Peyer's patch (tissue), 4 donors: Measurements from ENCODE around the gene LARP4B. TPM values are rescaled to one million over a fixed set of nuclear protein-coding genes. Genes with fewer than 3 reads are reported as not detected.

Source experiments
- DNase-seq, 3 donors: peaks; one replicate each; pipeline ENCODE4 v3.0.0-alpha.2; 2017 to 2019
- H3K27ac ChIP-seq, 4 donors: fragments of 200-600 bp; sonication (generic); one replicate each; pipeline ENCODE4 v1.5.1; 2016 to 2019
- H3K27me3 ChIP-seq, 2 donors: fragments of 200-600 bp; sonication (generic); one replicate each; pipeline ENCODE4 v1.5.1; 2019
- H3K36me3 ChIP-seq, 3 donors: fragments of 200-600 bp; sonication (generic); one replicate each; pipeline ENCODE4 v1.5.1; 2016 to 2019
- H3K4me1 ChIP-seq, 4 donors: fragments of 200-600 bp; sonication (generic); one replicate each; pipeline ENCODE4 v1.5.1; 2016 to 2019
- H3K4me3 ChIP-seq, 4 donors: fragments of 200-600 bp; sonication (generic); 1 replicate in 3 of 4; 2 replicates in 1 of 4; pipeline ENCODE4 v1.5.1; 2016 to 2019; ENCODE audit warnings: mild to moderate bottlenecking in 1 of 4
- H3K9me3 ChIP-seq, 4 donors: fragments of 200-600 bp; sonication (generic); one replicate each; pipeline ENCODE4 v1.5.1; 2016 to 2019; ENCODE audit warnings: mild to moderate bottlenecking in 1 of 4
- POLR2A ChIP-seq, 2 donors: fragments of 450-650 bp; IDR thresholded peaks; one replicate each; pipeline ENCODE4 v1.5.1; 2017; ENCODE audit warnings: antibody characterized with exemption in 2 of 2, mild to moderate bottlenecking in 2 of 2, moderate library complexity in 2 of 2
- total RNA-seq, 4 donors: library from RNA; depleted of rRNA; stranded (reverse); fragments of >200 nt; gene quantifications; one replicate each; pipeline ENCODE4 v1.1.0, GENCODE V29; 2016
- TF ChIP-seq, protein P1 (sequence below), 6 experiments: fragments of 450-650 bp in 4 of 6; fragments of 200-600 bp in 2 of 6; sonication (generic) in 1 of 6; IDR thresholded peaks; one replicate each; pipeline ENCODE4 v1.5.1; 2017 to 2019; ENCODE audit warnings: antibody characterized with exemption in 6 of 6, mild to moderate bottlenecking in 3 of 6, moderate library complexity in 1 of 6

The LARP4B gene
- total RNA-seq, 4 donors from 2014 or later = 77.2 to 106 (median 93.3) TPM

DNA sequence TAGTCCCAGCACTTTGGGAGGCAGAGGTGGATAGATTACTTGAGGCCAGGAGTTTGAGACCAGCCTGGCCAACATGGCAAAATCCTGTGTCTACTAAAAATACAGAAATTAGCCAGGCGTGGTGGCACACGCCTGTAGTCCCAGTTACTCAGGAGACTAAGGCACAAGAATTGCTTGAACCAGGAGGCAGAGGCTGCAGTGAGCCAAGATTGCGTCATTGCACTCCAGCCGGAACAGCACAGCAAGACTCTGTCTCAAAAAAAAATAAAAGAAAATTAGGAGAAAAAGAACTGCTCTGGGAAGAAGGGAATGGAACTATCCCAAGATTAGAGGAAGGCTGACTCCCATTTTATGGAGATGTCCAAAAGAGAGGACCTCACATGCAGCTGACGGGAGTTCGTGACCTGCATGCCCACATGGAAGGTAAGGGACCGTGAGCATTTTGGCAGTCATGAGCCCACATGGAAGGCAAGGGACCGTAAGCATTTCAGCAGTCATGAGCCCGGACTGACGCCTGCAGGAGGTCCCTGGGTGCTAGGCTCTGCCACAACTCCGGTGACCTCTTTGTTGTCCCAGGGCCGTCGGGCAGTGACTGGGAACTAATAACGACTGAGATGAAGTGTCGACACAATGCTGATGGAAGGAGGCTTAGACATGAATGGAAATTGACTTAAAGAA lies 38.1 kb upstream of the LARP4B start:
- no peaks in the 10 kb centered on the region for H3K9me3 ChIP-seq
- H3K27me3 ChIP-seq = no peaks in the 10 kb centered on the region
- no peaks in the 10 kb centered on the region for H3K36me3 ChIP-seq
- H3K4me1 ChIP-seq = peaks cover 0 to 17% (median 0%) of the 10 kb centered on the region in 4 donors
- no peak overlapping the region for H3K4me3 ChIP-seq
- TF ChIP-seq POLR2A (IDR thresholded peaks at IDR 0.05) = no peak
- TF ChIP-seq, protein P1, sequence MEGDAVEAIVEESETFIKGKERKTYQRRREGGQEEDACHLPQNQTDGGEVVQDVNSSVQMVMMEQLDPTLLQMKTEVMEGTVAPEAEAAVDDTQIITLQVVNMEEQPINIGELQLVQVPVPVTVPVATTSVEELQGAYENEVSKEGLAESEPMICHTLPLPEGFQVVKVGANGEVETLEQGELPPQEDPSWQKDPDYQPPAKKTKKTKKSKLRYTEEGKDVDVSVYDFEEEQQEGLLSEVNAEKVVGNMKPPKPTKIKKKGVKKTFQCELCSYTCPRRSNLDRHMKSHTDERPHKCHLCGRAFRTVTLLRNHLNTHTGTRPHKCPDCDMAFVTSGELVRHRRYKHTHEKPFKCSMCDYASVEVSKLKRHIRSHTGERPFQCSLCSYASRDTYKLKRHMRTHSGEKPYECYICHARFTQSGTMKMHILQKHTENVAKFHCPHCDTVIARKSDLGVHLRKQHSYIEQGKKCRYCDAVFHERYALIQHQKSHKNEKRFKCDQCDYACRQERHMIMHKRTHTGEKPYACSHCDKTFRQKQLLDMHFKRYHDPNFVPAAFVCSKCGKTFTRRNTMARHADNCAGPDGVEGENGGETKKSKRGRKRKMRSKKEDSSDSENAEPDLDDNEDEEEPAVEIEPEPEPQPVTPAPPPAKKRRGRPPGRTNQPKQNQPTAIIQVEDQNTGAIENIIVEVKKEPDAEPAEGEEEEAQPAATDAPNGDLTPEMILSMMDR (IDR thresholded peaks at IDR 0.05) = no peak
- peak overlapping the region in 1 of 4 donors; percentile 37 for H3K27ac ChIP-seq
- DNase-seq = peak in 1 of 3 donors; percentile 40

DNA sequence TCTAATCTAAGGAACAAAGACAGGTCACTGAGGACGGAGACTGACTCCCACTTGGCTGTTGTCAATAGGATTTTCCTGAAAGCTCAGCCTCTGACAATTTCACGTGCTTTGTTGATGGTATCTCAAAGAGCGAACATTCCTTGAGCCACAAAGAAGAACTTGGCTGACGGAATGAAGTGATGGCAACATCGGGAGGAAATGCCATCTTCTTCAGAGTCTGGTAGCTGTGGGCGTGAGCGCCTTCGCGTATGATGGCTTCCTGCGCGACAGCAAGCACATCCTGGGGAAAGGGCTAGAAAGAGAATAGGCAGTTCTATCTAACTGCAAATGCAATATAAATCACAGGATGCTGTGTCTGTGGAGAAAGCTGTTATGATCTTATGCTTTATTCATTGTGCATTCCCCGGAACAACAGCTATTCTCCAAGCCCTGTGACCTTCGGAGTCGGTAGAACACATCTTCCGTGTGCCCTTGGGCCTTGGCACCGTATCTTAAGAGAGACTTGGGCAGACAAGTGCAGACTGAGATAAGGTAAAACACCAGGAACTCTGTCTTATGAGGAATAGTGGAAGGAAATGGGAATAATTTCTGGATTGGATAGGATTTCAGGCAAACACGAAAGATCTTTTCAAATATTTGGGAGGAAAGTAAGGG lies 37.2 kb upstream of the LARP4B start:
- H3K27me3 ChIP-seq = no peaks in the 10 kb centered on the region
- H3K4me1 ChIP-seq = peaks cover 0 to 17% (median 0%) of the 10 kb centered on the region in 4 donors
- TF ChIP-seq, protein P1 (IDR thresholded peaks at IDR 0.05) = no peak
- no peak for TF ChIP-seq POLR2A (IDR thresholded peaks at IDR 0.05)
- peak overlapping the region in 1 of 4 donors; percentile 3 for H3K27ac ChIP-seq
- no peaks in the 10 kb centered on the region for H3K9me3 ChIP-seq
- H3K36me3 ChIP-seq = no peaks in the 10 kb centered on the region
- peak in 1 of 3 donors; percentile 33 for DNase-seq
- H3K4me3 ChIP-seq = no peak overlapping the region

DNA sequence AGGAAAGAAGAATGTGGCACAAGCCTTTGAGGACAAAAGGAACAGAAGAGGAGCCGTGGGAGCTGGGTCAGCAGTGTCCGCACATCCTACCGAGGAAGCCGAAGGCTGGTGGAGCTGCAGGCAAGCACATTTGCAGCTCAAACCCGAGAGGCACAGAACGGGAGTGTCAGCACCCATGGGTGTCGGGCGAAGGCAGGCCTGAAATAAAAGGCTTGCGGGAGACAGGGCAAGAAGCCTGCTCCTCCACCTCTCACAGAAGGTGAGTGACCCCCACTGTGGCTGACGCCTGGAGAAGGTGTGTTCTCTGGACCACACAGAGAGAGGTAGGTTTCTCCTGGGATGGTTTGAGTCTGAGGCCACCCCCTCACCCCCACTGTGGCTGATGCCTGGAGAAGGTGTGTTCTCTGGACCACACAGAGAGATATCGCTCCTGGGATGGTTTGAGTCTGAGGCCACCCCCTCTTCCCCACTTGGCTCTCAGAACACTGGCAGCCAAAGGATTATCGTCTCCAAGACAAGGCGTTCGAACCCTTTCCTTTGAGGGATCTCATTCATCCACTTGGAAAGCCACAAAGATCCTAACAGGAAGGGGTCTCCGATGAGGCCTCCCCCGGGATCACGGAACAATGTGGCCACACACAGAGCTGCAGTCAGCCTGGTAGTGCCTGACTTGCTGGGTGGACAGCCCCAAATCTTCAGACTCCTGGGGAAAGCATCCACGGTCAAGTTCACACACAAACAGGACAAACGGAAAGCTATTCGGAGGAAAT lies 35.1 kb upstream of the LARP4B start:
- Histone ChIP-seq H3K4me1 (peaks cover 0 to 15% (median 0%) of the 10 kb centered on the region in 4 donors), H3K4me3 (no peak overlapping the region), H3K36me3 (no peaks in the 10 kb centered on the region), H3K9me3 (no peaks in the 10 kb centered on the region), H3K27ac (no peak overlapping the region), H3K27me3 (no peaks in the 10 kb centered on the region)
- peak in 1 of 3 donors; percentile 24 for DNase-seq
- TF ChIP-seq POLR2A (IDR thresholded peaks at IDR 0.05) = no peak
- TF ChIP-seq, protein P1 (IDR thresholded peaks at IDR 0.05) = no peak

DNA sequence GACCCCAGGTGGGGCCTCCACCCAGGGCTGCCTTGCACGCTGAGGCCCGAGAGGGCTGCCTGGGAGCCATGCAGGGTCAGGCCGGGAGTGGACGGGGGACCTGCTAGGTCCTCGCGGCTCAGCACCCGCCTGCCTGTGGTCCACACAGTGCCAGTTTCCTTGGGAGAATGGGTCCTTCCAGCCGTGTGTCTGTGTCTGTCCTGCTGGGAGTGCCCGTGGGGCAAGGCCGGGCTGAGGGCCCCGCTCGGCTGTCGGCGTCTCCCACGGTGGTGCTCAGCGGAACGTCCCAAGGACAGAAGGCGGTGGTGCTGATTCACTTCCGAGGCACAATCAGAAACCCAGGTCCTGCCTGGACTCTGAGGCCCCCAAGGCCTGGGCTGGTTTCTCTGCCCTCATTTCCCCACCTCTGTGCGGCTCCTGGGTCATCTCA lies 33.5 kb upstream of the LARP4B start:
- DNase-seq = no peak
- H3K27ac ChIP-seq = peak overlapping the region in 2 of 4 donors; percentile 27 to 56
- H3K27me3 ChIP-seq = no peaks in the 10 kb centered on the region

DNA sequence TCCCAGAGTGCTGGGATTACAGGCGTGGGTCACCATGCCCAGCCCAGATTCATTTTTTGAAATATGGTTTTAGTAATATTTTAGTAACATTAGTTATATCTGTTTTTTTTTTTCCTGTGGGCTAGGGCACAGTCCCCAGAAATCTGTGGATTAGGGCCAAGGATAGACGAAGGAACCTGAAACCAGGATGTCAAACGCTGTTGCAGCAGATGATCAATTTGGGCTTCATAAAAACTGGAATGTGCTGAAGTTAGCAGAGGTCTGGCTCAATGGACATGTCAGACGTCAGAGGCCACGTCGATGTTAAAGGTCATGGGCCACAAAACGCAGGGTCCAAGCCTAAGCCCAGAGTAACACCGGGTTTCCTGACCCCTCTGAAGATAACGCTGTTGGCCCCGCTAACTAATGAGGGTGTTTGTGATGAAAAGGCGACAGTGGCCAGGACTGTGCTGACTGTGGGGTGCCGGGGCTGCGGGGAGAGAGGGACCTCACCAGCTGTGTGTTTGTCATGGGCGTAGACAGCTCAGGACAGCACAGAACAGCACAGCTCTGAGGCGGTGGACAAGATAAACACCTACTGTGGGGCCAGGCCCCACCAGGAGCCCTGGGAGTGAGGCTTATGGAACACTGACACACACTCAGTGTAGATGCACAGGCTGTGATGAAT lies 32.9 kb upstream of the LARP4B start:
- H3K27me3 ChIP-seq = no peaks in the 10 kb centered on the region
- TF ChIP-seq, protein P1 (IDR thresholded peaks at IDR 0.05) = no peak
- TF ChIP-seq POLR2A (IDR thresholded peaks at IDR 0.05) = no peak
- H3K27ac ChIP-seq = peak overlapping the region in 2 of 4 donors; percentile 27 to 56
- H3K9me3 ChIP-seq = no peaks in the 10 kb centered on the region
- H3K4me1 ChIP-seq = no peaks in the 10 kb centered on the region
- no peaks in the 10 kb centered on the region for H3K36me3 ChIP-seq
- no peak overlapping the region for H3K4me3 ChIP-seq
- DNase-seq = no peak

More for the DNA sequence above, 33.5 kb upstream of the LARP4B start:
- Histone ChIP-seq H3K36me3 (no peaks in the 10 kb centered on the region), H3K4me1 (no peaks in the 10 kb centered on the region), H3K4me3 (no peak overlapping the region), H3K9me3 (no peaks in the 10 kb centered on the region)
- TF ChIP-seq, protein P1 (IDR thresholded peaks at IDR 0.05) = no peak
